HFFc6 (cell line): ENCODE data around the gene STH. TPM values are rescaled to one million over a fixed set of nuclear protein-coding genes. Genes with fewer than 3 reads are reported as not detected.

ENCODE experiments used
- DNase-seq: peaks from one replicate; pipeline ENCODE4 v3.0.0-alpha.2; 2018
- H3K27ac Mint-ChIP-seq: 2 replicates; pipeline ENCODE4 v1.8.0; 2020; ENCODE audit warnings: mild to moderate bottlenecking, mixed read lengths
- H3K27me3 Mint-ChIP-seq: 2 replicates; pipeline ENCODE4 v1.8.0; 2021; ENCODE audit warnings: mild to moderate bottlenecking, moderate library complexity, mixed read lengths; ENCODE audit not compliant: insufficient read depth
- H3K36me3 Mint-ChIP-seq: 2 replicates; pipeline ENCODE4 v1.8.0; 2021; ENCODE audit warnings: low read depth, mixed read lengths
- H3K4me1 Mint-ChIP-seq: 2 replicates; pipeline ENCODE4 v1.8.0; 2020; ENCODE audit warnings: low read depth, mixed read lengths
- H3K4me3 Mint-ChIP-seq: 2 replicates; pipeline ENCODE4 v1.8.0; 2020; ENCODE audit warnings: mild to moderate bottlenecking, moderate library complexity, mixed read lengths
- H3K9me3 Mint-ChIP-seq: 2 replicates; pipeline ENCODE4 v1.8.0; 2020; ENCODE audit warnings: mild to moderate bottlenecking, mixed read lengths
- CTCF ChIP-seq: fragments of 200-600 bp; sonication (generic); IDR thresholded peaks from 2 replicates; pipeline ENCODE4 v1.5.0; 2021; ENCODE audit warnings: antibody characterized with exemption, mild to moderate bottlenecking
- total RNA-seq, 6 experiments: library from RNA; stranded (reverse); fragmentation: NEBNext Ultra II Directional; extraction: Animal tissue kit (Norgen Biotek cat#: 25700); gene quantifications; 2 replicates in 1 of 6; 3 replicates in 5 of 6; pipeline ENCODE4 v1.2.3, GENCODE V29; 2021

The STH gene
- total RNA-seq, 6 experiments from 2014 or later, result not detected

- Mint-ChIP-seq H3K9me3 (no peaks in the 10 kb centered on the region), H3K27me3 (peaks cover 19% of the 10 kb centered on the region), H3K27ac (no peak overlapping the region), H3K36me3 (no peaks in the 10 kb centered on the region), H3K4me3 (no peak overlapping the region), H3K4me1 (no peaks in the 10 kb centered on the region)
- no peak for TF ChIP-seq CTCF
- DNase-seq, result no peak
Measured at GRCh38 chr17:45985447-45985846, 13.6 kb upstream of the STH start.

- Mint-ChIP-seq H3K27me3 (peaks cover 23% of the 10 kb centered on the region), H3K27ac (no peak overlapping the region), H3K36me3 (no peaks in the 10 kb centered on the region), H3K9me3 (no peaks in the 10 kb centered on the region), H3K4me3 (no peak overlapping the region), H3K4me1 (no peaks in the 10 kb centered on the region)
- no peak for DNase-seq
- no peak for TF ChIP-seq CTCF
Measured at GRCh38 chr17:45986056-45986455, 13.0 kb upstream of the STH start.

GRCh38 chr17:45987706-45988105 is 11.3 kb upstream of the STH start:
- TF ChIP-seq CTCF, result no peak
- H3K4me3 Mint-ChIP-seq, result no peak overlapping the region
- H3K4me1 Mint-ChIP-seq, result no peaks in the 10 kb centered on the region
- H3K9me3 Mint-ChIP-seq, result no peaks in the 10 kb centered on the region
- H3K36me3 Mint-ChIP-seq, result no peaks in the 10 kb centered on the region
- H3K27me3 Mint-ChIP-seq, result peaks cover 15% of the 10 kb centered on the region
- no peak for DNase-seq
- H3K27ac Mint-ChIP-seq, result no peak overlapping the region

- H3K27me3 Mint-ChIP-seq, result peaks cover 12% of the 10 kb centered on the region
Measured at GRCh38 chr17:45989759-45990158, 9.3 kb upstream of the STH start.

GRCh38 chr17:45990886-45991285 is 8.2 kb upstream of the STH start:
- peak; percentile 29; the same call in 1 of the 2 replicates for TF ChIP-seq CTCF
- H3K27me3 Mint-ChIP-seq, result peaks cover 12% of the 10 kb centered on the region
- H3K36me3 Mint-ChIP-seq, result no peaks in the 10 kb centered on the region
- H3K27ac Mint-ChIP-seq, result no peak overlapping the region
- H3K4me1 Mint-ChIP-seq, result no peaks in the 10 kb centered on the region
- H3K9me3 Mint-ChIP-seq, result no peaks in the 10 kb centered on the region
- no peak overlapping the region for H3K4me3 Mint-ChIP-seq
- no peak for DNase-seq

More at GRCh38 chr17:45989759-45990158, 9.3 kb upstream of the STH start:
- H3K9me3 Mint-ChIP-seq, result no peaks in the 10 kb centered on the region
- no peak for TF ChIP-seq CTCF
- no peak overlapping the region for H3K4me3 Mint-ChIP-seq
- H3K4me1 Mint-ChIP-seq, result no peaks in the 10 kb centered on the region
- no peak for DNase-seq
- no peak overlapping the region for H3K27ac Mint-ChIP-seq
- no peaks in the 10 kb centered on the region for H3K36me3 Mint-ChIP-seq

- no peak for TF ChIP-seq CTCF
- Mint-ChIP-seq H3K4me3 (no peak overlapping the region), H3K9me3 (no peaks in the 10 kb centered on the region), H3K4me1 (no peaks in the 10 kb centered on the region), H3K27me3 (peaks cover 12% of the 10 kb centered on the region), H3K27ac (no peak overlapping the region), H3K36me3 (no peaks in the 10 kb centered on the region)
- no peak for DNase-seq
Measured at GRCh38 chr17:45991341-45991740, 7.7 kb upstream of the STH start.
